Thoracic aorta (tissue), 2 donors: ENCODE measurements around the gene FBXL12. TPM values are rescaled to one million over a fixed set of nuclear protein-coding genes. Genes with fewer than 3 reads are reported as not detected.

ENCODE experiments used
- ATAC-seq: fragments of 150-250 bp; one replicate; pipeline ENCODE4 v1.8.0; 2017; ENCODE audit warnings: low read depth; ENCODE audit not compliant: insufficient number of reproducible peaks, low FRiP score
- DNase-seq: peaks from one replicate; pipeline ENCODE4 v3.0.0-alpha.2; 2020; ENCODE audit warnings: low spot score
- H3K27ac ChIP-seq, 2 donors: fragments of 200-600 bp; sonication (generic); 1 replicate in 1 of 2; 2 replicates in 1 of 2; pipeline ENCODE4 v1.5.1; 2016; ENCODE audit warnings: mild to moderate bottlenecking in 2 of 2, moderate library complexity in 2 of 2
- H3K27me3 ChIP-seq: fragments of 200-600 bp; sonication (generic); replicated peaks from 2 replicates; pipeline ENCODE4 v1.6.0; 2016; ENCODE audit warnings: mild to moderate bottlenecking; ENCODE audit not compliant: insufficient read depth
- H3K36me3 ChIP-seq: fragments of 200-600 bp; sonication (generic); one replicate; pipeline ENCODE4 v1.5.1; 2016
- H3K4me1 ChIP-seq, 2 donors: fragments of 200-600 bp; sonication (generic); 1 replicate in 1 of 2; 2 replicates in 1 of 2; pipeline versions ENCODE4 v1.5.1 to v1.6.0; 2016; ENCODE audit warnings: low read depth in 2 of 2, mild to moderate bottlenecking in 1 of 2; ENCODE audit not compliant: control insufficient read depth in 1 of 2
- H3K4me3 ChIP-seq: fragments of 200-600 bp; sonication (generic); 2 replicates; pipeline ENCODE4 v1.5.1; 2016; ENCODE audit warnings: mild to moderate bottlenecking
- H3K9me3 ChIP-seq: fragments of 200-600 bp; sonication (generic); 2 replicates; pipeline ENCODE4 v1.5.1; 2016
- CTCF ChIP-seq: fragments of 200-600 bp; sonication (generic); IDR thresholded peaks from one replicate; pipeline ENCODE4 v1.5.1; 2019; ENCODE audit warnings: antibody characterized with exemption
- total RNA-seq, 2 donors: library from RNA; depleted of rRNA; stranded (reverse); fragments of >200 nt; gene quantifications; one replicate each; pipeline versions ENCODE4 v1.1.0 to v1.2.3, GENCODE V29; 2016

FBXL12 gene
- total RNA-seq, 2 donors from 2014 or later, result 28.9 to 64.8 TPM

GRCh38 chr19:9861503-9861902, 42.6 kb upstream of the FBXL12 start:
- Histone ChIP-seq H3K4me1 (no peaks in the 10 kb centered on the region), H3K9me3 (no peaks in the 10 kb centered on the region), H3K27me3 (no peaks in the 10 kb centered on the region), H3K4me3 (no peak overlapping the region), H3K36me3 (no peaks in the 10 kb centered on the region), H3K27ac (no peak overlapping the region)
- TF ChIP-seq CTCF, result no peak
- no peak for ATAC-seq
- DNase-seq, result no peak

GRCh38 chr19:9860407-9860806, 41.5 kb upstream of the FBXL12 start:
- DNase-seq, result no peak
- no peak overlapping the region for H3K4me3 ChIP-seq

GRCh38 chr19:9858766-9859165, 39.9 kb upstream of the FBXL12 start:
- H3K4me1 ChIP-seq, result no peaks in the 10 kb centered on the region
- no peaks in the 10 kb centered on the region for H3K9me3 ChIP-seq
- ATAC-seq, result no peak
- TF ChIP-seq CTCF, result no peak
- H3K4me3 ChIP-seq, result no peak overlapping the region
- no peak overlapping the region for H3K27ac ChIP-seq
- H3K36me3 ChIP-seq, result no peaks in the 10 kb centered on the region
- H3K27me3 ChIP-seq, result no peaks in the 10 kb centered on the region
- no peak for DNase-seq

More at GRCh38 chr19:9860407-9860806, 41.5 kb upstream of the FBXL12 start:
- H3K36me3 ChIP-seq, result no peaks in the 10 kb centered on the region
- no peak for ATAC-seq
- no peak for TF ChIP-seq CTCF
- H3K27me3 ChIP-seq, result no peaks in the 10 kb centered on the region
- H3K4me1 ChIP-seq, result no peaks in the 10 kb centered on the region
- no peaks in the 10 kb centered on the region for H3K9me3 ChIP-seq
- no peak overlapping the region for H3K27ac ChIP-seq

- Histone ChIP-seq H3K27ac (no peak overlapping the region), H3K9me3 (no peaks in the 10 kb centered on the region), H3K4me3 (no peak overlapping the region), H3K4me1 (no peaks in the 10 kb centered on the region), H3K36me3 (no peaks in the 10 kb centered on the region), H3K27me3 (no peaks in the 10 kb centered on the region)
- DNase-seq, result no peak
- TF ChIP-seq CTCF, result no peak
- no peak for ATAC-seq
Observed at GRCh38 chr19:9857920-9858746, 39.3 kb upstream of the FBXL12 start.

GRCh38 chr19:9857076-9857721, 38.3 kb upstream of the FBXL12 start:
- Histone ChIP-seq H3K4me3 (no peak overlapping the region), H3K36me3 (no peaks in the 10 kb centered on the region), H3K9me3 (no peaks in the 10 kb centered on the region), H3K27ac (no peak overlapping the region), H3K27me3 (no peaks in the 10 kb centered on the region), H3K4me1 (no peaks in the 10 kb centered on the region)
- DNase-seq (no peak), ATAC-seq (no peak)
- no peak for TF ChIP-seq CTCF
